Stimulated activated CD4-positive, alpha-beta T cell treated with anti-CD3 and anti-CD28 coated beads, TNF-alpha, amount 100 ng/mL, for 48 hours (primary cell): ENCODE results near the gene ACAP3.

Source experiments
- DNase-seq, 3 donors: peaks; one replicate each; pipeline ENCODE4 v3.0.0-alpha.2; 2020; ENCODE audit warnings: low read depth in 3 of 3

ACAP3 gene

GRCh38 chr1:1300352-1300739 lies 7.4 kb downstream of the ACAP3 start:
- no peak for DNase-seq

GRCh38 chr1:1299686-1300351 lies 7.9 kb downstream of the ACAP3 start:
- DNase-seq = no peak

GRCh38 chr1:1298861-1299685 lies 8.7 kb downstream of the ACAP3 start:
- DNase-seq = no peak

GRCh38 chr1:1297802-1298424 lies 9.8 kb downstream of the ACAP3 start:
- no peak for DNase-seq

GRCh38 chr1:1296070-1297061 lies 11.4 kb downstream of the ACAP3 start:
- DNase-seq = no peak

GRCh38 chr1:1295154-1295923 lies 12.4 kb downstream of the ACAP3 start:
- no peak for DNase-seq

- no peak for DNase-seq
These were observed 13.4 kb downstream of the ACAP3 start for GRCh38 chr1:1294250-1294890.

GRCh38 chr1:1293263-1294249 lies 14.2 kb downstream of the ACAP3 start:
- no peak for DNase-seq

GRCh38 chr1:1292851-1293250 lies 14.9 kb downstream of the ACAP3 start:
- no peak for DNase-seq

- no peak for DNase-seq
These were observed 15.3 kb downstream of the ACAP3 start for GRCh38 chr1:1292442-1292779.

GRCh38 chr1:1291548-1292441 lies 15.9 kb downstream of the ACAP3 start:
- peak in 1 of 3 donors; percentile 40 for DNase-seq

GRCh38 chr1:1291023-1291528 lies 16.7 kb downstream of the ACAP3 start:
- DNase-seq = no peak

GRCh38 chr1:1290238-1290731 lies 17.4 kb downstream of the ACAP3 start:
- DNase-seq = no peak

GRCh38 chr1:1287288-1288110 lies 20.2 kb downstream of the ACAP3 start:
- no peak for DNase-seq

GRCh38 chr1:1286313-1287261 lies 21.1 kb downstream of the ACAP3 start:
- DNase-seq = no peak
